KMS-11 (cell line): ENCODE results near the gene GRAP2.

Source experiments
- H2AFZ ChIP-seq: fragments of 200-600 bp; sonication (generic); 2 replicates; pipeline ENCODE4 v1.6.1; 2016; ENCODE audit warnings: antibody characterized with exemption, mixed run types, low read depth
- H3K27ac ChIP-seq: fragments of 200-600 bp; sonication (generic); 2 replicates; pipeline ENCODE4 v1.6.1; 2016; ENCODE audit warnings: mild to moderate bottlenecking, mixed run types
- H3K27me3 ChIP-seq: fragments of 200-600 bp; sonication (generic); 2 replicates; pipeline ENCODE4 v1.6.1; 2017; ENCODE audit warnings: mild to moderate bottlenecking, low read depth, mixed run types, moderate library complexity; ENCODE audit not compliant: insufficient read depth
- H3K36me3 ChIP-seq: fragments of 200-600 bp; sonication (generic); 2 replicates; pipeline ENCODE4 v1.6.1; 2017; ENCODE audit warnings: mild to moderate bottlenecking, mixed run types; ENCODE audit not compliant: insufficient read depth
- H3K4me1 ChIP-seq: fragments of 200-600 bp; sonication (generic); 2 replicates; pipeline ENCODE4 v1.6.1; 2016; ENCODE audit warnings: mild to moderate bottlenecking, low read depth, mixed run types; ENCODE audit not compliant: poor library complexity, severe bottlenecking
- H3K4me2 ChIP-seq: fragments of 200-600 bp; sonication (generic); 2 replicates; pipeline ENCODE4 v1.7.0; 2016; ENCODE audit warnings: mild to moderate bottlenecking, mixed run types
- H3K4me3 ChIP-seq: fragments of 200-600 bp; sonication (generic); IDR thresholded peaks from 2 replicates; pipeline ENCODE4 v1.6.1; 2017; ENCODE audit warnings: low read depth, low read length, mixed read lengths; ENCODE audit not compliant: insufficient read depth
- H3K79me2 ChIP-seq: fragments of 200-600 bp; sonication (generic); 2 replicates; pipeline ENCODE4 v1.6.1; 2016; ENCODE audit warnings: low read depth, mixed run types; ENCODE audit not compliant: insufficient read depth
- H3K9ac ChIP-seq: fragments of 200-600 bp; sonication (generic); 2 replicates; pipeline ENCODE4 v1.6.1; 2016; ENCODE audit warnings: mild to moderate bottlenecking, mixed run types
- H4K20me1 ChIP-seq: fragments of 200-600 bp; sonication (generic); 2 replicates; pipeline ENCODE4 v1.6.1; 2016; ENCODE audit warnings: mild to moderate bottlenecking, mixed run types; ENCODE audit not compliant: insufficient read depth
- TF ChIP-seq, protein P1 (sequence below): fragments of 200-600 bp; sonication (generic); conservative IDR thresholded peaks from 2 replicates; pipeline ENCODE4 v1.6.1; 2017; ENCODE audit warnings: low read depth, mild to moderate bottlenecking, antibody characterized with exemption, low read length, moderate library complexity, mixed read lengths

The GRAP2 gene

DNA sequence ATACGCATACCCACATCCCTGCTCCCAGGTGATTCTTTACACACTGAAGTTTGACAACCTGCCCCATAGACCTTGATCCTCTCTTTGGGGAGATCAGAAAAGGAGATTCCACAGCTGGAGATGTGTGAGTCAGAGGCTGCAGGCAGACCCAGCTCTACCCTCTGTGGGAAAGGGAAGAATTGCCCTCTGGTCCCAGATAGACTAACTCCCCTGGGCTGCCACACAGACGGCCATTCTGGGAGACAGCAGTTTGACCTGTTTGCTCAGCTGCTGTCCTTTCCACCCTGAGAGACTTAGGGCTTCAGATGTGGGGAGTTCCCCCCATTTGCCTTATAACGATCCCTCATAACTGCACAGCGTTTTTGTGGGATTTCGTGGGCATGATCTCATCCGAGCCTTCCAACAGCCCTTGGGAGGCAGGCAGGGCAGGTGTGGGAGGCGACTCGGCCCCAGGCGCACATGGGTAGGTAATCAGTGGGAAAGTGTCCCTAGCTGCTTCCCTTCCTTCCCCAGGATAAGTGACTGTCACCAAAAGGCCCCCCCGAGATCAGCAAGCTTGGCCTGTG is 107.9 kb downstream of the GRAP2 start:
- H2AFZ ChIP-seq = no peak overlapping the region
- H3K4me2 ChIP-seq = no peak overlapping the region
- H3K4me3 ChIP-seq = no peak overlapping the region
- no peaks in the 10 kb centered on the region for H3K79me2 ChIP-seq
- no peak overlapping the region for H3K27ac ChIP-seq
- TF ChIP-seq, protein P1, sequence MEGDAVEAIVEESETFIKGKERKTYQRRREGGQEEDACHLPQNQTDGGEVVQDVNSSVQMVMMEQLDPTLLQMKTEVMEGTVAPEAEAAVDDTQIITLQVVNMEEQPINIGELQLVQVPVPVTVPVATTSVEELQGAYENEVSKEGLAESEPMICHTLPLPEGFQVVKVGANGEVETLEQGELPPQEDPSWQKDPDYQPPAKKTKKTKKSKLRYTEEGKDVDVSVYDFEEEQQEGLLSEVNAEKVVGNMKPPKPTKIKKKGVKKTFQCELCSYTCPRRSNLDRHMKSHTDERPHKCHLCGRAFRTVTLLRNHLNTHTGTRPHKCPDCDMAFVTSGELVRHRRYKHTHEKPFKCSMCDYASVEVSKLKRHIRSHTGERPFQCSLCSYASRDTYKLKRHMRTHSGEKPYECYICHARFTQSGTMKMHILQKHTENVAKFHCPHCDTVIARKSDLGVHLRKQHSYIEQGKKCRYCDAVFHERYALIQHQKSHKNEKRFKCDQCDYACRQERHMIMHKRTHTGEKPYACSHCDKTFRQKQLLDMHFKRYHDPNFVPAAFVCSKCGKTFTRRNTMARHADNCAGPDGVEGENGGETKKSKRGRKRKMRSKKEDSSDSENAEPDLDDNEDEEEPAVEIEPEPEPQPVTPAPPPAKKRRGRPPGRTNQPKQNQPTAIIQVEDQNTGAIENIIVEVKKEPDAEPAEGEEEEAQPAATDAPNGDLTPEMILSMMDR = no peak
- H4K20me1 ChIP-seq = no peaks in the 10 kb centered on the region
- H3K27me3 ChIP-seq = peaks cover 39% of the 10 kb centered on the region; the same call in 1 of the 2 replicates
- no peaks in the 10 kb centered on the region for H3K4me1 ChIP-seq
- H3K9ac ChIP-seq = no peak overlapping the region
- H3K36me3 ChIP-seq = no peaks in the 10 kb centered on the region

DNA sequence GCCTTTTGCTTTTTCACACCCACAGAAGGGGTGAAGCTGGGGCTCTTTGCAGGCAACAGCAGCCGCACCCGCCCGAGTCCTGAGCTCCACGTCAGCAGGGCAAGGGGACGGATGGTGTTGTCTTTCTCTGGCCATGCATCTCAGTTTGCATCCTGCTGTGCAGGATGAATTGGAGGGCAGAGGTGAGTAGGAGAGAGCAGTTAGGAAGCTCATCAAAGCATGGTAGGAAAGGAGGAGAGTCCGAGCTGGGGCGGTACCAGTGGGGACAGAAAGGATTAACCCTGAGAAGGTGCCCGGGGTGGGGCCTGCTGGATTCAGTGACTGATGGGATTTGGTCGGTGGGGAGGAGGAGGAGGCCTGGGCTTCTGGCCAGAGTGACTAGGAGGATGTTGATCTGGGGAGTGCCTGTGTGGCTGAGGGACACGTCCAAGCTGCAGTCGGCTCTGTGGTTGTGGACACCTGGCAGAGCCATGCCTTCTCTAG is 108.4 kb downstream of the GRAP2 start:
- no peak overlapping the region for H2AFZ ChIP-seq
- no peak overlapping the region for H3K4me2 ChIP-seq
- no peaks in the 10 kb centered on the region for H3K4me1 ChIP-seq
- no peaks in the 10 kb centered on the region for H3K79me2 ChIP-seq
- H3K36me3 ChIP-seq = no peaks in the 10 kb centered on the region
- no peak overlapping the region for H3K4me3 ChIP-seq
- H4K20me1 ChIP-seq = no peaks in the 10 kb centered on the region
- no peak overlapping the region for H3K9ac ChIP-seq
- TF ChIP-seq, protein P1 = no peak
- peaks cover 39% of the 10 kb centered on the region; the same call in 1 of the 2 replicates for H3K27me3 ChIP-seq
- no peak overlapping the region for H3K27ac ChIP-seq

DNA sequence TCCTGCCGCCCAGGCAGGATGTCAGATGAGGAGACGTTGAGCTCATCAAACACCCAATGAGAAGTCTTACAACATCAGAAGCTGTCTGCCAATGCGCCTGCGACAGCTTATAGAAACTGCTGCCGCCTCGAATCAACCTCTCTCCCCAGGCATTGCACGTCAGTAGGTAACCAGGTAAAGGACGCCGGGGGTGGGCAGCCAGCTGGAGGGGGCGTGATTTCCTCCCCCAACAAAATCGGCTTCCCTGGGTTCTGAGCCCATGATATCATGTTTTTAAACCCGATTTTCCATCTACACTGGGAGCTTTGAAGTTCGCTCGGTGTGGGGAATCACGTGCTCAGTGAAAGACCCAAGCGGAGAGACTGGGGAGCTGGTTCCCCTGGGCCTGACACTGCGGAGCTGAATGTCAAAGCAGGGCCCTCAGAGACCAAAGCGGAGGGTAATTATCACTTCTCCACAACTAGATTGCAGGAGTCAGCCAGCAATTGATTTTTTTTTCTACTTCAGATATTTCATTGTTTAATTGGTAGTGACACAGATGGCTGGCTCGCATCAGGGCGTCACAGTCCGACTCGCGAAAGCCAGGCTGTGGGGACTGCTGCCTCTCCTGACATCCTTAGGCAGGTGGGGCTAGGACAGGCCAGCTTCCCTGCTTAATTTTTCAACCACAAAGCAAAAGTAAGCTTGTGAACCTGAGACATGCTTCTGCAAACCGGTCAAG is 109.2 kb downstream of the GRAP2 start:
- peaks cover 37% of the 10 kb centered on the region; the same call in 1 of the 2 replicates for H3K27me3 ChIP-seq
- no peaks in the 10 kb centered on the region for H3K4me1 ChIP-seq
- H3K4me2 ChIP-seq = no peak overlapping the region
- H3K79me2 ChIP-seq = no peaks in the 10 kb centered on the region
- H4K20me1 ChIP-seq = no peaks in the 10 kb centered on the region
- H3K27ac ChIP-seq = no peak overlapping the region
- H3K36me3 ChIP-seq = no peaks in the 10 kb centered on the region
- no peak overlapping the region for H3K9ac ChIP-seq
- H3K4me3 ChIP-seq = no peak overlapping the region
- H2AFZ ChIP-seq = no peak overlapping the region
- TF ChIP-seq, protein P1 = no peak

DNA sequence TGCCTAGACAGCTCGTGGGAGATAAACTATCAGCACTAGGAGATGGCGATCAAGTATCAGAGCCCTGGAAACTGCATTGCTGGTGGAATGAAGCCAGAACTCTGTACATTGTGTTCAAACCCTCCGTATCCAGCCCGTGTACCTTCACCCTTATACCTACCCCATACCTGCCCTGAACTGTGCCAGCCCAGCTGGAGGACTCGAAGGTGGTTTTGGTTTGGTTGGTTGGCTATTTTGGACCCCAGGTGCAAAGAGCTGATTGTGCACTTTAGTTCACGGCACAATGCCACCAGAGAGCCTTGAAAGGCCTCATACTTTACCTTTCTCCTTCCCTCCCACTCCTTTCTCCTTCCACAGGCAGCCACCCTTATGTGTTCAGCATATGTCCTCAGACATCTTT is 109.9 kb downstream of the GRAP2 start:
- Histone ChIP-seq H3K79me2 (no peaks in the 10 kb centered on the region), H3K4me3 (no peak overlapping the region), H3K36me3 (no peaks in the 10 kb centered on the region), H3K27ac (no peak overlapping the region), H3K4me2 (no peak overlapping the region), H4K20me1 (no peaks in the 10 kb centered on the region), H3K9ac (no peak overlapping the region), H3K27me3 (peaks cover 32% of the 10 kb centered on the region; the same call in 1 of the 2 replicates), H2AFZ (no peak overlapping the region), H3K4me1 (no peaks in the 10 kb centered on the region)
- TF ChIP-seq, protein P1 = no peak
